Mesendoderm (in vitro differentiated cells): ENCODE data around the gene RBM4B.
A peak's percentile ranks its signal among the peaks of the same experiment; 100 is the strongest.
"Not testable (repeated sequence)": the region's sequence is repeated elsewhere in the genome, so short reads cannot be mapped to it uniquely, and the experiment has no call there.

Experiments
- DNase-seq: peaks from one replicate; pipeline ENCODE4 v3.0.0; 2013
- H2AK5ac ChIP-seq: 2 replicates; pipeline ENCODE4 v1.6.1; 2013; ENCODE audit warnings: low read length, inconsistent platforms
- H2BK120ac ChIP-seq: 2 replicates; pipeline ENCODE4 v1.6.1; 2013; ENCODE audit warnings: low read depth, mild to moderate bottlenecking, low read length, moderate library complexity, mixed read lengths
- H2BK15ac ChIP-seq: replicated peaks from 2 replicates; pipeline ENCODE4 v1.6.1; 2013; ENCODE audit warnings: low read depth, mild to moderate bottlenecking, moderate library complexity
- H2BK5ac ChIP-seq: 2 replicates; pipeline ENCODE4 v1.6.1; 2013; ENCODE audit warnings: low read length, inconsistent platforms
- H3K18ac ChIP-seq: 2 replicates; pipeline ENCODE4 v1.6.1; 2013; ENCODE audit warnings: mild to moderate bottlenecking, low read length, mixed read lengths
- H3K23ac ChIP-seq: one replicate; pipeline ENCODE4 v1.6.1; 2013; ENCODE audit warnings: low read length
- H3K27ac ChIP-seq: 2 replicates; pipeline ENCODE4 v1.5.1; 2013; ENCODE audit warnings: low read depth, mild to moderate bottlenecking, inconsistent platforms, low read length, moderate library complexity
- H3K27me3 ChIP-seq: 2 replicates; pipeline ENCODE4 v1.6.1; 2013; ENCODE audit warnings: low read length, control low read depth, mild to moderate bottlenecking, inconsistent platforms; ENCODE audit not compliant: insufficient read depth, poor library complexity
- H3K36me3 ChIP-seq: 2 replicates; pipeline ENCODE4 v1.6.1; 2013; ENCODE audit warnings: low read length, inconsistent platforms; ENCODE audit not compliant: control insufficient read depth, insufficient read depth
- H3K4ac ChIP-seq: one replicate; pipeline ENCODE4 v1.6.1; 2013; ENCODE audit warnings: low read depth, mild to moderate bottlenecking, low read length, moderate library complexity
- H3K4me1 ChIP-seq: 2 replicates; pipeline ENCODE4 v1.6.1; 2013; ENCODE audit warnings: low read depth, low read length, inconsistent platforms; ENCODE audit not compliant: control insufficient read depth
- H3K4me2 ChIP-seq: 2 replicates; pipeline ENCODE4 v1.6.1; 2013; ENCODE audit warnings: low read length
- H3K4me3 ChIP-seq: 2 replicates; pipeline ENCODE4 v1.5.1; 2013; ENCODE audit warnings: mild to moderate bottlenecking, low read length
- H3K56ac ChIP-seq: one replicate; pipeline ENCODE4 v1.6.1; 2013; ENCODE audit warnings: low read length
- H3K79me1 ChIP-seq: 2 replicates; pipeline ENCODE4 v1.6.1; 2013; ENCODE audit warnings: low read length, inconsistent platforms
- H3K79me2 ChIP-seq: 2 replicates; pipeline ENCODE4 v1.6.1; 2013; ENCODE audit warnings: mild to moderate bottlenecking, low read length; ENCODE audit not compliant: control insufficient read depth, insufficient read depth
- H3K9ac ChIP-seq: 2 replicates; pipeline ENCODE4 v1.6.1; 2013; ENCODE audit warnings: low read length, inconsistent platforms
- H4K5ac ChIP-seq: one replicate; pipeline ENCODE4 v1.6.1; 2013; ENCODE audit warnings: low read length
- H4K8ac ChIP-seq: one replicate; pipeline ENCODE4 v1.6.1; 2013; ENCODE audit warnings: low read depth, mild to moderate bottlenecking, control low read depth, low read length, moderate library complexity
- WGBS: extraction: QIAGEN DNeasy Blood & Tissue Kit; methylation state at CpG from one replicate; pipeline ENCODE4 v1.1.7; 2013; ENCODE audit warnings: low lambda C conversion rate, missing lambda C conversion rate; ENCODE audit not compliant: insufficient coverage; ENCODE audit errors: extremely low coverage; 5-methylcytosine and 5-hydroxymethylcytosine counted together

Gene RBM4B

DNA sequence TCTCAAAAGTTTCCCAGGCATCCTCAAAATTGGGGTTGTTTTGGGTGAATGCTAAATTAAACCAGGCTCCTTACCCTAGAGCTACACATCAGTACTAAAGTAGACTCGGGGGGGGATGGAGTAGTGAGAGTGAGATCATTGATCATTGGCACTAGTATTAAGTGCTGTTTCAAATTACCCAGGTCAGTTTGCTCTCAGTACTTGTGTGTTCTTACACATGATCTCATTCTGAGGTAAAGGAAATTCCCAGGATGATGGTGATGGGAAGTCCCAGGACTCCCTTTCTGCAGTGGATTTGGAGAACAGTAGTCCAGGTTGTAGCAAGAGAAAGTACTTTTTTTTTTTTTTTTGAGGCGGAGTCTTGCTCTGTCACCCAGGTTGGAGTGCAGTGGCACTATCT is 26.7 kb downstream of the RBM4B start:
- no peaks in the 10 kb centered on the region for H3K27me3 ChIP-seq
- no peak overlapping the region for H2AK5ac ChIP-seq
- H3K56ac ChIP-seq, result no peak overlapping the region
- H2BK15ac ChIP-seq, result no peak overlapping the region
- WGBS, result no CpG with 5 or more reads among the region's 2 CpGs
- no peak overlapping the region for H3K23ac ChIP-seq
- no peak overlapping the region for H3K4me3 ChIP-seq
- no peak overlapping the region for H2BK120ac ChIP-seq
- H3K36me3 ChIP-seq, result peaks cover 4% of the 10 kb centered on the region
- no peak overlapping the region for H3K4ac ChIP-seq
- H4K8ac ChIP-seq, result no peak overlapping the region
- H4K5ac ChIP-seq, result no peak overlapping the region
- peak; percentile 27 for DNase-seq
- H3K4me2 ChIP-seq, result no peak overlapping the region
- no peak overlapping the region for H3K18ac ChIP-seq
- no peaks in the 10 kb centered on the region for H3K4me1 ChIP-seq
- H3K79me1 ChIP-seq, result peaks cover 19% of the 10 kb centered on the region
- peaks cover 34% of the 10 kb centered on the region for H3K79me2 ChIP-seq
- no peak overlapping the region for H3K27ac ChIP-seq
- H2BK5ac ChIP-seq, result no peak overlapping the region
- no peak overlapping the region for H3K9ac ChIP-seq

DNA sequence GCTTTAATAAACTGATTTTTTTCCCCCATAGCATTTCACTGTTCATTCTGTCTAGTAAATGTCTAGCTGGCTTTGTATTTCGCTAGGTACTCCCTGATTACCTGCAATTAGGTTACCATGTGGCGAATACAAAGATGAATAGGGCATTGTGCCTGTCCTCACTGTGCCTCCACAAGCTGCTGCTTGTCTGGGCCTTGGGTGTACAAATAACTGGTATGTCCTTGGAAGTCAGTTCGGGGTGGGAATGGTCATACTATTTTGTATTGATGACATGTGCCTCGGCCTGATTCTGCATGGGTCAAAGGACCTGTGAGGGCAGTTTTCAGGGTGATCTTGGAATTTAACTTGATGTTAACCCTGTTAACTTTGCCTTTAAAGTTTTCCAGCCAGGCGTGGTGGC is 27.8 kb downstream of the RBM4B start:
- Histone ChIP-seq H3K23ac (no peak overlapping the region), H3K9ac (no peak overlapping the region), H4K8ac (no peak overlapping the region), H2AK5ac (no peak overlapping the region), H3K4ac (no peak overlapping the region), H3K56ac (no peak overlapping the region), H3K36me3 (peaks cover 7% of the 10 kb centered on the region), H3K79me1 (peaks cover 20% of the 10 kb centered on the region), H2BK15ac (no peak overlapping the region), H3K27me3 (no peaks in the 10 kb centered on the region), H4K5ac (no peak overlapping the region), H3K18ac (no peak overlapping the region), H2BK120ac (no peak overlapping the region), H3K27ac (no peak overlapping the region), H2BK5ac (no peak overlapping the region), H3K79me2 (peaks cover 44% of the 10 kb centered on the region), H3K4me1 (no peaks in the 10 kb centered on the region), H3K4me3 (no peak overlapping the region), H3K4me2 (no peak overlapping the region)
- no CpG with 5 or more reads among the region's 5 CpGs for WGBS
- no peak for DNase-seq

DNA sequence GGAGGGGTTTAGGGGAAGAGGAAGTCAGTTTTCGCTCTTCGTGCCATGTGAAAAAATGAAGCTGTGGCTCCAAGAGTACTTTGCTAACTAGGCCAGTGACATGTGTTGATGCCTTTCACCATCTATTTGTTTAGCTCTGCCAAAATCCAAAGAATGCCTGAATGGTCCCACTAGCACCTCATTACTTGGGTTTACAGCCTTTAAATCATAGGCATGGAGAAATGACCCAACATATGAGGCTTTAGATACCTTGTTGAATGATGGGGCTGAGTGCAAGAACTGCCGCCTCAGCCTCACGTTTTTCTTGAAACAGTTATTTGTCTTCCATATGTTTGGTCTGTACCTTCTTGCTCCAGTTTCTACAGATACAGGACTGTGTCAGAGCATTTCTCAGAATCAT is 30.9 kb downstream of the RBM4B start:
- Histone ChIP-seq H3K36me3 (peaks cover 11% of the 10 kb centered on the region), H3K4me3 (no peak overlapping the region), H3K27me3 (no peaks in the 10 kb centered on the region)

DNA sequence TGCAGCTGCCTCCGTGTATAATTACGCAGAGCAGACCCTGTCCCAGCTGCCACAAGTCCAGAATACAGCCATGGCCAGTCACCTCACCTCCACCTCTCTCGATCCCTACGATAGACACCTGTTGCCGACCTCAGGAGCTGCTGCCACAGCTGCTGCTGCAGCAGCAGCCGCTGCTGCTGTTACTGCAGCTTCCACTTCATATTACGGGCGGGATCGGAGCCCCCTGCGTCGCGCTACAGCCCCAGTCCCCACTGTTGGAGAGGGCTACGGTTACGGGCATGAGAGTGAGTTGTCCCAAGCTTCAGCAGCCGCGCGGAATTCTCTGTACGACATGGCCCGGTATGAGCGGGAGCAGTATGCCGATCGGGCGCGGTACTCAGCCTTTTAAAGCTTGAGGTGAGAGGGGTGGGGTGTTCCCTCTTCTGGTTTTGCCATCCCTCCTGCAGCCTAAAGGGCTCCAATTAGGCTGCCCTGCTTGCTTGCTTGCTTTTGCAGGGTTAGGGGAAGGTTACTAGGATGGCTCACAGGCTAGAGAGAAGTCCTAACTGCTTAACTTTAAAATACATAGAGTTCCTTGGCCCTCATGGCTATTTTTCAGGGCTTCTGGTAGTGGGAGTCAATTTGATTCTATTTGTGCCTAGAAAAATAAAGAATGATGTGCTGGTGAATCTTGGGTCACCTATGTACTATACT is 33.8 kb downstream of the RBM4B start:
- Histone ChIP-seq H4K8ac (no peak overlapping the region), H3K9ac (no peak overlapping the region), H2BK15ac (no peak overlapping the region), H3K4me3 (no peak overlapping the region), H3K27ac (no peak overlapping the region), H2AK5ac (no peak overlapping the region), H2BK5ac (no peak overlapping the region), H3K18ac (no peak overlapping the region), H3K36me3 (peaks cover 12% of the 10 kb centered on the region), H2BK120ac (no peak overlapping the region), H3K79me1 (peaks cover 10% of the 10 kb centered on the region), H3K4ac (no peak overlapping the region), H3K4me1 (peaks cover 3% of the 10 kb centered on the region), H3K56ac (peak overlapping the region; percentile 30), H3K27me3 (no peaks in the 10 kb centered on the region), H4K5ac (no peak overlapping the region), H3K4me2 (no peak overlapping the region), H3K23ac (no peak overlapping the region), H3K79me2 (peaks cover 87% of the 10 kb centered on the region)
- no CpG with 5 or more reads among the region's 24 CpGs for WGBS
- no peak for DNase-seq

More for the DNA sequence above, 30.9 kb downstream of the RBM4B start:
- no peak overlapping the region for H4K5ac ChIP-seq
- H3K9ac ChIP-seq, result no peak overlapping the region
- H3K79me1 ChIP-seq, result peaks cover 16% of the 10 kb centered on the region
- H3K79me2 ChIP-seq, result peaks cover 70% of the 10 kb centered on the region
- H3K4me1 ChIP-seq, result no peaks in the 10 kb centered on the region
- H4K8ac ChIP-seq, result no peak overlapping the region
- no peak overlapping the region for H2BK5ac ChIP-seq
- H2BK15ac ChIP-seq, result no peak overlapping the region
- H3K18ac ChIP-seq, result no peak overlapping the region
- H2AK5ac ChIP-seq, result no peak overlapping the region
- WGBS, result no CpG with 5 or more reads among the region's 4 CpGs
- no peak for DNase-seq
- no peak overlapping the region for H3K56ac ChIP-seq
- H3K4ac ChIP-seq, result no peak overlapping the region
- no peak overlapping the region for H3K23ac ChIP-seq
- no peak overlapping the region for H3K4me2 ChIP-seq
- no peak overlapping the region for H2BK120ac ChIP-seq
- H3K27ac ChIP-seq, result no peak overlapping the region

DNA sequence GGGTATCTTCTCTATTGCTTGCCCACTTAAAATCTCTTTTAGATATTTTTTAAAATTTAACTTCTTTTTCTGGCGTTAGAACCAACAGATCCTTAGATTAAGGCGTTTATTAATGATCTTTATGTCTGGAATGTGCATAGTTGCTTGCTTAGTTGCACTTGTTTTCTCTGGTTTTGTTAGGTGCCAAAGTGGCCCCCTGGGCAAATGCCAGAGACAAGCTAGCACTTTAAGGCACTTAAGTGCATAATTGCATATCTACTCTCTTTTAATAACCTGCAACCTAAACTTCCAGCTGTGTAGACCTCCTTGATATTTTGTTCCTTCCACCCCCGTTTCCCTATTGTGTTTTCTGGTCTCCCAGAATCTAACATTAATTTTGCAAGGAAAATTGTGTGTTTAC is 35.9 kb downstream of the RBM4B start:
- Histone ChIP-seq H2BK5ac (no peak overlapping the region), H3K23ac (no peak overlapping the region), H3K4ac (no peak overlapping the region), H3K36me3 (peaks cover 11% of the 10 kb centered on the region), H3K27ac (no peak overlapping the region), H3K4me3 (no peak overlapping the region), H3K56ac (no peak overlapping the region), H3K9ac (no peak overlapping the region), H2BK120ac (no peak overlapping the region), H3K4me2 (peak overlapping the region; percentile 31), H4K8ac (no peak overlapping the region), H3K27me3 (no peaks in the 10 kb centered on the region), H3K4me1 (peaks cover 5% of the 10 kb centered on the region), H2AK5ac (no peak overlapping the region), H3K79me1 (peaks cover 8% of the 10 kb centered on the region), H4K5ac (no peak overlapping the region), H3K79me2 (peaks cover 81% of the 10 kb centered on the region), H3K18ac (no peak overlapping the region), H2BK15ac (no peak overlapping the region)
- no CpG with 5 or more reads among the region's 3 CpGs for WGBS
- no peak for DNase-seq

DNA sequence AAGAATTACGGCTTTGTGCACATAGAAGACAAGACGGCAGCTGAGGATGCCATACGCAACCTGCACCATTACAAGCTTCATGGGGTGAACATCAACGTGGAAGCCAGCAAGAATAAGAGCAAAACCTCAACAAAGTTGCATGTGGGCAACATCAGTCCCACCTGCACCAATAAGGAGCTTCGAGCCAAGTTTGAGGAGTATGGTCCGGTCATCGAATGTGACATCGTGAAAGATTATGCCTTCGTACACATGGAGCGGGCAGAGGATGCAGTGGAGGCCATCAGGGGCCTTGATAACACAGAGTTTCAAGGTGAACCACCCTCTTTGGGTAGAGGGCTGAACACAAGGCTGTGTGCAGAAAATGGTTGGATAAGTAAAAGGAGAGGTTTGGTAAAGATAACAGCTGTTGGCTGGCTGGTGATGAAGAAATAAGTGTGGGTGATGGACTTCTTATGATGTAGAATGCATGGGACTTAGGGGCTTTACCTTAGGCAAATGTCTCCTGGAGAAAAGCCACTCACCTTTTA is 37.8 kb downstream of the RBM4B start:
- H3K79me2 ChIP-seq, result peaks cover 71% of the 10 kb centered on the region
- DNase-seq, H2AK5ac ChIP-seq, H3K18ac ChIP-seq, H4K5ac ChIP-seq, H3K4ac ChIP-seq, H3K4me1 ChIP-seq, H3K36me3 ChIP-seq, H2BK5ac ChIP-seq, H3K23ac ChIP-seq, H3K27me3 ChIP-seq, H2BK15ac ChIP-seq, H3K79me1 ChIP-seq, H2BK120ac ChIP-seq, H4K8ac ChIP-seq, H3K27ac ChIP-seq, H3K4me3 ChIP-seq: not testable (repeated sequence)
- peak overlapping the region; percentile 9 for H3K56ac ChIP-seq
- peak overlapping the region; percentile 60 for H3K4me2 ChIP-seq
- H3K9ac ChIP-seq, result peak overlapping the region; percentile 64
- WGBS, result no CpG with 5 or more reads among the region's 10 CpGs
